Neuron (in vitro differentiated cells): Measurements from ENCODE around the gene KDM6A.

ENCODE experiments used
- H2AFZ ChIP-seq: one replicate; pipeline ENCODE4 v1.6.1; 2013; ENCODE audit warnings: low read depth, mild to moderate bottlenecking, inconsistent platforms, low read length, moderate library complexity
- H3K27me3 ChIP-seq: one replicate; pipeline ENCODE4 v1.6.1; 2013; ENCODE audit warnings: low read length; ENCODE audit not compliant: insufficient read depth
- H3K36me3 ChIP-seq: one replicate; pipeline ENCODE4 v1.6.1; 2013; ENCODE audit warnings: low read length; ENCODE audit not compliant: insufficient read depth
- H3K4me1 ChIP-seq: one replicate; pipeline ENCODE4 v1.6.1; 2013; ENCODE audit warnings: low read length; ENCODE audit not compliant: insufficient read depth
- H3K4me3 ChIP-seq: 2 replicates; pipeline ENCODE4 v1.5.1; 2013; ENCODE audit warnings: mild to moderate bottlenecking, low read length, moderate library complexity
- H3K9me3 ChIP-seq: one replicate; pipeline ENCODE4 v1.6.1; 2013; ENCODE audit warnings: low read length

The KDM6A gene

DNA sequence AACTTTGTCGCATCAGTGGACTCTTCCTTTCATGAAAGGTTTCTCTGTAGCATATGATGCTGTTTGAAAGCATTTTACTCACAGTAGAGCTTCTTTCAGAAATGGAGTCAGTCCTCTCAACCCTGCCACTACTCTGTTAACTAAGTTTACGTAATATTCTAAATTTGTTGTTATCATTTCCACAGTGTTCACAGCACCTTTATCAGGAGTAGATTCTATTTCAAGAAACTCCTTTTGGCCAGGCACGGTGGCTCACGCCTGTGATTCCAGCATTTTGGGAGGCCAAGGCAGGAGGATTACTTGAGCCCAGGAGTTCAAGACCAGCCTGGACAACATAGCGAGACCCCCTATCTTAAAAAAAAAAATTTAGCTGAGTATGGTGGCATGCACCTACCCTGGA lies 90.0 kb downstream of the KDM6A start:
- H3K4me3 ChIP-seq, result no peak overlapping the region
- no peaks in the 10 kb centered on the region for H3K27me3 ChIP-seq
- H2AFZ ChIP-seq, result no peak overlapping the region
- H3K36me3 ChIP-seq, result no peaks in the 10 kb centered on the region
- no peaks in the 10 kb centered on the region for H3K4me1 ChIP-seq
- no peaks in the 10 kb centered on the region for H3K9me3 ChIP-seq

DNA sequence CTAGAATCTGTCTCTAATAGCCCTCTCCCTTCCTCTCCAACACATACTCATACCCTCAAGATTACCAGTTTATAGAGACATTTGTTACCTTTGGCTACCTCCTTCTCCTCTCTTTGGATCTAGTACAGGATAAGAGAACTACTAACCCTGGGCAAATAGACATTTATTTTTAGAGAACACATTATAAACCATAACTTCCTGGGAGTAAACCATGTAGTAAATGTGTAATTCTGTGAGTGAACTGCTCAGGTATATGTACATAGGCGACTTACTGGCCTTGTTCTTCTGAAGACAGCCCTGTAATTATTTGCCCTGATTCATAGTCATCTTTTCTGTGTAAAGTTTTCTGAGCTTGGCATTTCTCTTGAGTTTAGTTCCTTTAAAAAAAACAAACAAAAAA lies 94.2 kb downstream of the KDM6A start:
- Histone ChIP-seq H3K27me3 (peaks cover 2% of the 10 kb centered on the region), H3K4me1 (no peaks in the 10 kb centered on the region), H3K9me3 (no peaks in the 10 kb centered on the region), H2AFZ (no peak overlapping the region), H3K36me3 (no peaks in the 10 kb centered on the region), H3K4me3 (no peak overlapping the region)

- no peaks in the 10 kb centered on the region for H3K36me3 ChIP-seq
- no peak overlapping the region for H3K4me3 ChIP-seq
- H3K27me3 ChIP-seq, result peaks cover 2% of the 10 kb centered on the region
- no peaks in the 10 kb centered on the region for H3K4me1 ChIP-seq
- H3K9me3 ChIP-seq, result peaks cover 3% of the 10 kb centered on the region
- no peak overlapping the region for H2AFZ ChIP-seq
These were observed 97.7 kb downstream of the KDM6A start for GRCh38 chrX:44970709-44971108.

DNA sequence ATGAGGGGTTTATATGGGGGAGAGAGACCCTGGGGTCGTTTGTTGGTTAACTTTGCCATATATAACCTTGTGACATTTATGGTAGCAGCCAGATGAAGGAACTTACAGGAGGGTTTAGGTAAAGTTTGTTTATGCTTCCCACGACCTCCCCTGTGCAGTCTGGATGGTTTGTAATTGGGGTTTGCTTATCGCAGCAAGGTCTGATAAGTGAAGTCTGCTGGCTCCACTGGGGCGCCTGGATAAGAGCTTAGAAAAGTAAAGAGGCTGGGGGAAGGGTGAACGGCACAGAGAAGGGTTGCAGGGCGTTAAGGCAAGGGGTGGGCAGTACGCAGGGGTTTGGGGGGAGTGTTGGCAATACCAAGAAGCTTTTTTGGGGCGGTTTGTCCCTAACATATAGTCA lies 98.7 kb downstream of the KDM6A start:
- Histone ChIP-seq H3K9me3 (peaks cover 4% of the 10 kb centered on the region), H3K27me3 (peaks cover 2% of the 10 kb centered on the region), H3K36me3 (no peaks in the 10 kb centered on the region), H3K4me3 (no peak overlapping the region), H2AFZ (no peak overlapping the region), H3K4me1 (no peaks in the 10 kb centered on the region)

GRCh38 chrX:44972132-44972531 lies 99.1 kb downstream of the KDM6A start:
- H3K36me3 ChIP-seq, result no peaks in the 10 kb centered on the region
- peaks cover 4% of the 10 kb centered on the region for H3K9me3 ChIP-seq
- no peak overlapping the region for H2AFZ ChIP-seq
- H3K4me3 ChIP-seq, result no peak overlapping the region
- no peaks in the 10 kb centered on the region for H3K4me1 ChIP-seq
- H3K27me3 ChIP-seq, result peaks cover 2% of the 10 kb centered on the region

DNA sequence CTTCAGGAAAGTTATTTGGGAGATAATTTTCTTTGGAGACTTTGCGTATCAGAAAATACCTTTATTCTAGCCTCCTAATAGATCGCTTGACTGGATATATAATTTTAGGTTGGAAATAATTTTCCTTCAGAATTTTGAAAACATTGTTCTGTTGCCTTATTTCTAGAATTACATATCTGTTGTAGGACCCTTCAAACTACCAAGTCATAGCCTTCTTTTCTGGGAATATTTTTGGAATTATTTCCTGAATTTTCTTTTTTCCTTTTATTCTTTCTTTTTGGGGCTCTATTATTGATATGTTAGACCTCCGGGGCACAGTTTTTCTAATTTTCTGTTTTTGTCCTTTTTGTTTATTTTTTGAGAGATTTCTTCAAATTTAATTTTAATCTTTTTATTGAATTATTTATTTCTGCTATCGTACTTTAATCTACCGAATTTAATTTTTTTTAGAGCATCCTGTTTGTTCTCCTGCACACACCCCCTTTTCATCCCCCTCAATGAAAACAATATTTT lies 100.5 kb downstream of the KDM6A start:
- H3K9me3 ChIP-seq, result peaks cover 4% of the 10 kb centered on the region
- H3K4me3 ChIP-seq, result no peak overlapping the region
- peaks cover 2% of the 10 kb centered on the region for H3K27me3 ChIP-seq
- no peak overlapping the region for H2AFZ ChIP-seq
- no peaks in the 10 kb centered on the region for H3K36me3 ChIP-seq
- H3K4me1 ChIP-seq, result no peaks in the 10 kb centered on the region

GRCh38 chrX:44974451-44974850 lies 101.5 kb downstream of the KDM6A start:
- Histone ChIP-seq H3K4me1 (no peaks in the 10 kb centered on the region), H2AFZ (no peak overlapping the region), H3K27me3 (peaks cover 2% of the 10 kb centered on the region), H3K36me3 (no peaks in the 10 kb centered on the region), H3K4me3 (no peak overlapping the region), H3K9me3 (peaks cover 4% of the 10 kb centered on the region)

DNA sequence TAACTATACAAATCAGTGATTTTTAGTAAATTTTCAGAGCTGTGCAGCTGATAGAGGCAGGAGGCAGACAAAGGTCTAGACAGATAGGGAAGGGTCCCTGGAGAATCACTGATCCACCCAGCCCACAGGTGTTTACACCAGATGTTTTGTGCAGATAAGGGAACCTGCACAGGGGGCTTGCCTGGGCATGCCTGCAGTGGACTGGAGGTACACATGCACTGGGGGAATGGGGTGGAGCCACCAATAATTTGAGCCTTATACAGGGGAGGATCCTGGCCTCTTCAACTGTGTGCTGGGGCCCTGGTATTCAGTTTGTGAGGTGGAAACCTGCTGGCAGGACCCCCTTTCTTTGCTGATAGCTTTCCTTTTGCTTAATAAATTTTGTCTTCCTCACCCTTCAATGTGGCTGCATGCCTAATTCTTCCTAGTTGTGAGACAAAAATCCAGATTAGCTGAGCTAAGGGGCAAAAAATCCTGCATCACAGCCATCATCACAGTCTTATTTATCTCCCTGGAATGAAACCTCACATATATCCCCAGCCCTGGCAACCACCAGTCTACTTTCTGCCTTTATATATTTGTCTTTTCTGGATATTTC lies 102.8 kb downstream of the KDM6A start:
- Histone ChIP-seq H3K4me3 (no peak overlapping the region), H3K36me3 (no peaks in the 10 kb centered on the region), H3K4me1 (no peaks in the 10 kb centered on the region), H3K27me3 (peaks cover 1% of the 10 kb centered on the region), H3K9me3 (peaks cover 4% of the 10 kb centered on the region), H2AFZ (no peak overlapping the region)

GRCh38 chrX:44978976-44979375 lies 106.0 kb downstream of the KDM6A start:
- H2AFZ ChIP-seq, result no peak overlapping the region
- H3K4me1 ChIP-seq, result no peaks in the 10 kb centered on the region
- H3K9me3 ChIP-seq, result peaks cover 4% of the 10 kb centered on the region
- no peak overlapping the region for H3K4me3 ChIP-seq
- H3K27me3 ChIP-seq, result no peaks in the 10 kb centered on the region
- H3K36me3 ChIP-seq, result no peaks in the 10 kb centered on the region

- Histone ChIP-seq H3K4me3 (no peak overlapping the region), H3K27me3 (no peaks in the 10 kb centered on the region), H3K4me1 (no peaks in the 10 kb centered on the region), H3K9me3 (peaks cover 4% of the 10 kb centered on the region), H2AFZ (no peak overlapping the region), H3K36me3 (no peaks in the 10 kb centered on the region)
These were observed 107.4 kb downstream of the KDM6A start for GRCh38 chrX:44980403-44980802.

- no peaks in the 10 kb centered on the region for H3K9me3 ChIP-seq
- no peaks in the 10 kb centered on the region for H3K27me3 ChIP-seq
- no peaks in the 10 kb centered on the region for H3K4me1 ChIP-seq
- no peaks in the 10 kb centered on the region for H3K36me3 ChIP-seq
- no peak overlapping the region for H2AFZ ChIP-seq
- no peak overlapping the region for H3K4me3 ChIP-seq
These were observed 107.9 kb downstream of the KDM6A start for GRCh38 chrX:44980883-44981282.

DNA sequence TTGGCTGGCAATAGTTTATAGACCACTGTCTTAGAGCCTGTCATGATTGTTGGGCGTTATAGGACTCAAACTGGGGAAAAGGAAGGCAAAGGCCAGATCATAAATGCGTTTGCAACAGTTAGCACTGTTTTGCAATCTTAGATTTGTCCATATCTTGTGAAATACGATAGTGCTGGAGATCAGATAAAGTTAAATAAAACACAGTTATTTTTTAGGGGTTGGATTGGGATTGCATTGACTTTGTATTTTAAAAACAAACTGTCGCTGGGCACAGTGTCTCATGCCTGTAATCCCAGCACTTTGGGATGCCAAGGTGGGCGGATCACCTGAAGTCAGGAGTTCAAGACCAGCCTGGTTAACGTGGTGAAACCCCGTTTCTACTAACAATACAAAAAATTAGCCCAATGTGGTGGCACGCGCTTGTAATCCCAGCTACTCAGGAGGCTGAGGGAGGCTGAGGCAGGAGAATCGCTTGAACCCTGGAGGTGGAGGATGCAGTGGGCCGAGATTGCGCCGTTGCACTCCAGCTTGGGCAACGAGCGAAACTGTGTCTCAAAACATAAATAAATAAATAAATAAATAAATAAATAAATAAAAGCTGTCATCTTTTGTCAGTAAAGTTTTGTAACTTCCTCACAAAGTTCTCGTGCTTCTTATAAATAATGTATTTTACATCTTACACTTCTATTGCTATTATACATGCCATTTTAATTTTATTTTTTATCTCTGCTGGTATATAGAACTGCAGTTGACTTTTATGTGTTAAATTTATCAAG lies 117.2 kb downstream of the KDM6A start:
- no peaks in the 10 kb centered on the region for H3K9me3 ChIP-seq
- no peak overlapping the region for H2AFZ ChIP-seq
- no peaks in the 10 kb centered on the region for H3K4me1 ChIP-seq
- no peaks in the 10 kb centered on the region for H3K27me3 ChIP-seq
- H3K4me3 ChIP-seq, result no peak overlapping the region
- H3K36me3 ChIP-seq, result no peaks in the 10 kb centered on the region

DNA sequence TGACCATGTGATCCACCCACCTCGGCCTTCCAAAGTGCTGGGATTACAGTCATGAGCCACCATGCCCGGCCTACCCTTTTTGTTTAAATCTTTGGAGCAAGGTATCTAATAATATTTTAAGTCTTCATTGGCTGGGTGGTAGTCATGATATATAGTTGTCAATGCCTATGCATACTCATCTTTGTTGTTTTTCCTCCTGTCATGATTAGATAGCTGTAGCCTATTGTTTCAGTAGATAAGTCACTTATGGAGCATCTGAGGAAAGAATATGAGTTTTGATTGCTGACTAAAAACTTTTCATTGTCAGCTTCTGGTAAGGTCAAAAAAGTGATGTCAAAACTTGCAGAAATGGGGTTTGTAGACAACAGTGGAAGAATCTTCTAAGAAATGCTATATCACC lies 119.8 kb downstream of the KDM6A start:
- Histone ChIP-seq H3K9me3 (no peaks in the 10 kb centered on the region), H3K36me3 (no peaks in the 10 kb centered on the region), H3K4me1 (no peaks in the 10 kb centered on the region), H3K4me3 (no peak overlapping the region), H3K27me3 (no peaks in the 10 kb centered on the region), H2AFZ (no peak overlapping the region)
